Heart left ventricle (tissue), 16 donors: ENCODE measurements around the gene CPNE2. TPM values are rescaled to one million over a fixed set of nuclear protein-coding genes. Genes with fewer than 3 reads are reported as not detected.
A peak's percentile ranks its signal among the peaks of the same experiment; 100 is the strongest.
"Not testable (repeated sequence)": the region's sequence is repeated elsewhere in the genome, so short reads cannot be mapped to it uniquely, and the experiment has no call there.

Source experiments
- ATAC-seq, 4 donors: fragments of 200-7000 bp; cut with Tn5 transposase; one replicate each; pipeline ENCODE4 v1.9.1; 2020 to 2022; ENCODE audit warnings: moderate library complexity in 4 of 4, mild to moderate bottlenecking in 3 of 4, moderate number of reproducible peaks in 1 of 4
- DNase-seq, 5 donors: peaks; one replicate each; pipeline ENCODE4 v3.0.0-alpha.2; 2020
- H3K27ac ChIP-seq, 12 donors: fragments of 200-600 bp; sonication (generic) in 4 of 12; one replicate each; pipeline versions ENCODE4 v1.5.0 to v1.8.0; 2016 to 2022; ENCODE audit warnings: mild to moderate bottlenecking in 2 of 12
- H3K27me3 ChIP-seq, 9 donors: fragments of 200-600 bp; sonication (generic) in 2 of 9; one replicate each; pipeline versions ENCODE4 v1.5.1 to v1.8.0; 2016 to 2022; ENCODE audit warnings: mild to moderate bottlenecking in 3 of 9
- H3K36me3 ChIP-seq, 9 donors: fragments of 200-600 bp; sonication (generic) in 2 of 9; one replicate each; pipeline versions ENCODE4 v1.5.0 to v1.8.0; 2018 to 2022; ENCODE audit warnings: mild to moderate bottlenecking in 2 of 9
- H3K4me1 ChIP-seq, 12 donors: fragments of 200-600 bp; sonication (generic) in 4 of 12; one replicate each; pipeline versions ENCODE4 v1.5.0 to v1.8.0; 2016 to 2022; ENCODE audit warnings: mild to moderate bottlenecking in 3 of 12
- H3K4me3 ChIP-seq, 12 donors: fragments of 200-600 bp; sonication (generic) in 4 of 12; one replicate each; pipeline versions ENCODE4 v1.5.0 to v1.8.0; 2017 to 2022; ENCODE audit warnings: mild to moderate bottlenecking in 9 of 12, moderate library complexity in 4 of 12
- H3K9me3 ChIP-seq, 12 donors: fragments of 200-600 bp; sonication (generic) in 4 of 12; one replicate each; pipeline versions ENCODE4 v1.5.0 to v1.8.0; 2016 to 2022; ENCODE audit warnings: mild to moderate bottlenecking in 1 of 12
- CTCF ChIP-seq, 12 donors: fragments of 200-600 bp; sonication (generic) in 4 of 12; IDR thresholded peaks; one replicate each; pipeline versions ENCODE4 v1.5.0 to v1.8.0; 2018 to 2022; ENCODE audit warnings: antibody characterized with exemption in 12 of 12, mild to moderate bottlenecking in 5 of 12
- POLR2A ChIP-seq, 2 donors: fragments of 450-650 bp; IDR thresholded peaks; one replicate each; pipeline ENCODE4 v1.6.1; 2017; ENCODE audit warnings: antibody characterized with exemption in 2 of 2, mild to moderate bottlenecking in 2 of 2, moderate library complexity in 2 of 2
- WGBS, 4 donors: extraction: QIAGEN DNeasy Blood & Tissue Kit in 2 of 4; methylation state at CpG; one replicate each; pipeline versions ENCODE4 v1.1.5 to v1.1.7; 2013 to 2018; 5-methylcytosine and 5-hydroxymethylcytosine counted together
- intact Hi-C, 10 donors: fragments of 100-400 bp; cut with DNase I; formaldehyde crosslinking; loops; one replicate each; pipeline versions ENCODE4 v1.11.1 to v1.14.2; 2022
- polyA plus RNA-seq, 2 donors: library from polyadenylated mRNA; stranded (reverse); fragments of 200-250 nt; gene quantifications; one replicate each; pipeline ENCODE4 v1.2.3, GENCODE V29; 2013
- total RNA-seq, 9 donors: library from RNA; depleted of rRNA in 2 of 9; stranded (reverse); fragments of >200 nt in 2 of 9; fragmentation: NEBNext Ultra II Directional in 3 of 9; extraction: Animal tissue kit (Norgen Biotek cat#: 25700) in 3 of 9; gene quantifications; one replicate each; pipeline versions ENCODE4 v1.1.0 to v1.2.4, GENCODE V29; 2016 to 2023
- donor health status: ischemic (EF 13 %, LVEDD 7.1; RV severe dilation, severe dysfunction).
- donor health status: healthy with polysubstance abuse.
- donor health status: DM: no; HTN: yes; CAD: no.
- donor health status: DM: no; HTN: no; CAD: no.
- donor health status: ischemic (EF 25% LVEDD 6.9; RV normal size, moderate dysfunction).
- donor health status: ischemic (EF 25% LVEDD 5.7; RV mildly dilated, moderate dysfunction).
- donor health status: healthy.
- donor health status: DM: yes; HTN: yes; CAD: no.
- donor health status: ischemic (EF 35%, LVEDD 5.7; RV mildly dilated, moderate dysfunction).
- donor health status: nonischemic (EF 11% LVEDD 7.7; RV severe dilation, severe dysfunction).
- donor health status: DM: yes; HTN: yes; CAD: no.
- donor health status: PGD.
- donor health status: ischemic (EF 29% LVEDD 5.4; RV normal size, mild dysfunction).
- donor health status: nonischemic (EF 23%, LVEDD 6.1; RV moderate dilation, normal function).

Gene CPNE2
- total and polyA plus RNA-seq, 11 donors = 7.2 to 23.6 (median 14.0) TPM

GRCh38 chr16:57069053-57069452 is 23.3 kb upstream of the CPNE2 start:
- WGBS, 4 donors = 95 to 98% (median 95%) methylated on average over 7 of the region's 7 CpGs
- H3K27ac ChIP-seq = no peak overlapping the region
- intact Hi-C loops = no loop called here

GRCh38 chr16:57069635-57070370 is 22.6 kb upstream of the CPNE2 start:
- ATAC-seq (no peak), DNase-seq (peak in 1 of 5 donors; percentile 47)
- intact Hi-C loops = no loop called here
- no peak overlapping the region for H3K27ac ChIP-seq
- H3K4me1 ChIP-seq = peaks cover 0 to 14% (median 0%) of the 10 kb centered on the region in 12 donors
- peaks cover 0 to 79% (median 12%) of the 10 kb centered on the region in 9 donors for H3K36me3 ChIP-seq
- no peaks in the 10 kb centered on the region for H3K27me3 ChIP-seq
- WGBS, 4 donors = 84 to 94% (median 89%) methylated on average over 8 of the region's 8 CpGs
- H3K4me3 ChIP-seq = no peak overlapping the region
- TF ChIP-seq POLR2A (IDR thresholded peaks at IDR 0.05) (no peak), CTCF (IDR thresholded peaks at IDR 0.05) (no peak)
- H3K9me3 ChIP-seq = no peaks in the 10 kb centered on the region

More at GRCh38 chr16:57069053-57069452, 23.3 kb upstream of the CPNE2 start:
- peaks cover 0 to 71% (median 9%) of the 10 kb centered on the region in 9 donors for H3K36me3 ChIP-seq
- no peak overlapping the region for H3K4me3 ChIP-seq
- no peaks in the 10 kb centered on the region for H3K27me3 ChIP-seq
- H3K4me1 ChIP-seq = peaks cover 0 to 14% (median 0%) of the 10 kb centered on the region in 12 donors
- no peak for TF ChIP-seq POLR2A (IDR thresholded peaks at IDR 0.05)
- no peak for TF ChIP-seq CTCF (IDR thresholded peaks at IDR 0.05)
- ATAC-seq (no peak), DNase-seq (no peak)
- no peaks in the 10 kb centered on the region for H3K9me3 ChIP-seq

- TF ChIP-seq POLR2A (IDR thresholded peaks at IDR 0.05) = no peak
- 92 to 100% (median 98%) methylated on average over 2 of the region's 2 CpGs for WGBS, 4 donors
These were observed 22.0 kb upstream of the CPNE2 start for GRCh38 chr16:57070424-57070823.

GRCh38 chr16:57071081-57071732 is 21.2 kb upstream of the CPNE2 start:
- DNase-seq, H3K9me3 ChIP-seq, intact Hi-C loops, H3K27ac ChIP-seq, ATAC-seq, H3K4me3 ChIP-seq, H3K27me3 ChIP-seq: not testable (repeated sequence)
- Histone ChIP-seq H3K4me1 (peaks cover 0 to 14% (median 0%) of the 10 kb centered on the region in 12 donors), H3K36me3 (peaks cover 0 to 81% (median 17%) of the 10 kb centered on the region in 9 donors)
- 82 to 98% (median 93%) methylated on average over 4 of the region's 4 CpGs for whole genome bisulfite sequencing, 4 donors

More at GRCh38 chr16:57070424-57070823, 22.0 kb upstream of the CPNE2 start:
- ATAC-seq (no peak), DNase-seq (peak in 1 of 5 donors; percentile 3)
- H3K36me3 ChIP-seq = peaks cover 0 to 81% (median 14%) of the 10 kb centered on the region in 9 donors
- H3K4me1 ChIP-seq = peaks cover 0 to 14% (median 0%) of the 10 kb centered on the region in 12 donors
- H3K27me3 ChIP-seq = no peaks in the 10 kb centered on the region
- no peaks in the 10 kb centered on the region for H3K9me3 ChIP-seq
- no peak overlapping the region for H3K27ac ChIP-seq
- no peak overlapping the region for H3K4me3 ChIP-seq
- intact Hi-C loops = no loop called here
